HG02571 (cell line): ENCODE measurements around the gene LCMT2.

Experiments
- ATAC-seq: cut with Tn5 transposase; IDR thresholded peaks from one replicate; pipeline ENCODE4 v1.9.1; 2021; ENCODE audit warnings: mild to moderate bottlenecking, moderate library complexity; ENCODE audit not compliant: unreplicated experiment

LCMT2 gene

GRCh38 chr15:43276563-43277200, 53.7 kb downstream of the LCMT2 start:
- ATAC-seq: no peak

- ATAC-seq: no peak
These were observed 54.4 kb downstream of the LCMT2 start for GRCh38 chr15:43275740-43276562.

- ATAC-seq: no peak
These were observed 56.2 kb downstream of the LCMT2 start for GRCh38 chr15:43274136-43274535.
